IPS-NIHi7 (cell line): Measurements from ENCODE around the gene CXXC5.

Experiments used
- DNase-seq: peaks from one replicate; pipeline ENCODE4 v3.0.0; 2012; ENCODE audit warnings: mixed read lengths; ENCODE audit errors: extremely low spot score

Gene CXXC5

DNA sequence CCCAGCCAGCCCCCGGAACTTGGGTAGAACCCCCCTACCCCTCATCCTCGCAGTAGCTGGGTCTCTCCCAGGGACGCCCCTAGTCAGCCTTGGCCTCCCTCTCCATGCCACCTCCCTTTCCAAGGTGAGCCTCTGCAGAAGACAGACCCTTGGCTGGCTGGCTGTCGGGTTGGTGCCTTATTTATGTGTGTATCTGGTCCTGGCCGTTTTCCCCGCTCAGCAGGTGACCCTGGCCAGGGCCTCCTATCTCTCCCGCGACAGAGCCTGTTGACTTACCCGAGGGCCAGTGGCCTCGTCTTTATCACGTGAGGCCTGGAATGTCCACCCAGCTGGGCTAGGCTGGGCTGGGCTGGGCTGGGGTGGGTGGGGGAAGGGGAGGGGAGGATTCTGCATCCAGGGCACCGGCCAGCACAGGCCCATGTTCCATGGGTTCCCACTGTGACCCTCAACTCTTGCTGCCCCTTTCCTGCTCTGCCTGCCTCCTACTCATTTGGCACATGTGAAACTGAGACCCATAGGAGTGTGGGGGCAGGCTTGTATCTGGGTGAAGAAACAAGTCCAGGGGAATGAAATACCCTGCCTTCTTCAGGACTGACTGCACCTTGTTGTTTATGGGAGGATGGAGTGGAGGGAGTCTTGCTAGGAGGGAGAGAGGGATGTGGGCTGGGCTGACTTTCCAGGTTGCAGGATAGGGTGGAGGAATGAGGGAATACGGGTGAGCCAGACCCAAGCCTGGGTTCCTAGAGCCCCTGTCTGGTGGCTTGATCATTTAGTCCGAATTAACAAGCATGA lies 3.1 kb downstream of the CXXC5 start:
- DNase-seq: peak; percentile 55

DNA sequence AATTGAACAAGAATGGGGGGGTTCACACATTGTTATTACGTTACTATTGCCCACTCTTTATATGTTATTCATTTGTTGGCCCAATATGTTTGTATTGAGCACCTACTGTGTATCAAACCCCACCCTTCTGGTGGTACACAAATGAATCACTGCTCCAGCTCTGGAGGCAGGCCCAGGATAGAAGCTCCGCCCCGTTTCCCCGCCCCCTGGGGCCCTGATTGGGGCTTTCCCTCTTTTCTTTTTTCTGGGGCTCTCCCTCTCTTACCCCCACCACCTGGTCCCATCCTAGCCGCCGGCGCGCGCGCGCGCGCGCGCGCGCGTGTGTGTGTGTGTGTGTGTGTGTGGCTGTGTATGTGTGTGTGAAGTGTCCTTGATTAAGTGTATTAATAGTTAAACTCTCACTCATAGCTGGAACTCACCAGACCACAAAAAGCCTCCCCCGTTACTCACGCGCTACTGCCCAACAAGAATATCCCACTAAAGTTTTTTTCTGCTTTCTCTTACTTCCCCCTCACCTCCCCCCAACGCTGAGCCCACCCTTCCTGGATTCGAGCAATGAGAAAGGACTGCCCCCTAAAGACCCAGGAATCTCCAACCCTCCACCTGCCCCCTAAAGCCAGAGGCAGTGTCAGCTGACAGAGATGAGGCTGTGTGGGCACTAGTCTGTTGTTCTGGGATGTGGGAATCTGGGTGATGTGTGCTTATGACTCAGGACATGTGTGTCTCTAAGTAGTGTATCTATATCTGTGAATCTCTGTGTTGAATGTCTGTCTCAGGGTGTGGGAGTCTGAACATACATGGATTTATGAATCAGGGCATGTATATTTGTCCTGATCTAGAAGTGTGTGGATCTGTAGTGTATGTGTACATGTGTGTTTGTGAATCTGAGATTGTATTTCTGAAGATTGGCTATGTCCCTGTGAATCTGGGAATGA lies 4.0 kb downstream of the CXXC5 start:
- DNase-seq: peak; percentile 77

DNA sequence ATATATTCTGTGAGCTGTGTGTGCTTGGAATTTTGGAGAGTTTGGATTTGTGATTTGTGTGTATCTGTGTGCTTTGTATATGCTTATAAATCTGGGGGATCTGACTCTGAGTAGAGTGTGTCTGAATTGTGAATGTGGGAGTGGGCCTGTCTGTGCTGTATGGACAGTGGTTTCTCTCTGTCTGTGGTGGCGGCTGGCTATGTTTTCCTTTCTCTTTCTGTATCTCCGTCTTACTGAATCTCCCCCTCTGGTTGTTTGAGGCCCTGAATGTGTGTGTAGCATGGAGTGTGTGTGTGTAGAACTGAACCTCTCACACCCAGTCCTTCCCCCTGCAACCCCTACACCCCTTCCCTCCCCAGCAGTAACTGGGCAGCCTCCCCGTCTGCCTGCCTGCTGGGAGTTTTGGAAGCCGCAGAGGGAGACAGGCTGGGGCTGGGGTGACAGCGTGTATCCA lies 4.7 kb downstream of the CXXC5 start:
- no peak for DNase-seq

DNA sequence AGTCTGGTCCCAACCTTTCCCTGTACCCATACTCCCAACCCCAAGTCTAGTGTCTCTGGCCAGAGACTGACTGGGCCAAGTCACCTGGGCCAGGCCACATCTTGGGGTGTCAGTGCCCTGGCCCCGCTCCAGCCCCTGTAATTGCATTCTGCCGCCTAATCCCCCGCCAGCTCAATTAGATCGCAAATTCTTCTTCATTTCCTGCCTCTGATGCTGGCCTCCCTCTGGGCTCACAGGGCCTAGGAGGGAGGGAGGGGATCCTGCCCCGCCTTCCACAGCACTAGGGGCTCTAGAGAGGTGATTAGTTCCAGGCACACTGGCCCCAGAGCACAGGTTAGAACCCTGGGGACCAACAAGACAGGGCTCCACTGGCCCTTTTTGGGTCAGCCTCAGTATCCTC lies 5.5 kb downstream of the CXXC5 start:
- DNase-seq: no peak

DNA sequence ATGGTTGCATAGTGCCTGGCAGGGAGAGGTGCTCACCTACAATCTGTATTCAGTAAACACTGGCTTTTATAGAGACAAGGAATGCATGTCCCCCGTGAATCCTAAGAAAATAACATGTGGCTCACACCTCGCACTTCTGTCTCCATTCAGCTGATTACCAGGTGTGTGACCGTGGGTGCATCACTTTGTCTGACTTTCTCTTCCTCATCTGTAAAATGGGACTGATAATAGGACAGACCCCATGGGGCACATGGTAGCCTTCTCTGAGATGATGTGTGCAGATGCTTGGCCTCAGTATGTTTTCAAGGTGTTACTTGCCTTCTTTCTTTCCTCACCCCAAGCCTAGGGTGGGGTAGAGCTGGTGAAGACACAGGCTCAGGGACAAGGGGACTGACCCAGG lies 6.3 kb downstream of the CXXC5 start:
- DNase-seq: no peak

DNA sequence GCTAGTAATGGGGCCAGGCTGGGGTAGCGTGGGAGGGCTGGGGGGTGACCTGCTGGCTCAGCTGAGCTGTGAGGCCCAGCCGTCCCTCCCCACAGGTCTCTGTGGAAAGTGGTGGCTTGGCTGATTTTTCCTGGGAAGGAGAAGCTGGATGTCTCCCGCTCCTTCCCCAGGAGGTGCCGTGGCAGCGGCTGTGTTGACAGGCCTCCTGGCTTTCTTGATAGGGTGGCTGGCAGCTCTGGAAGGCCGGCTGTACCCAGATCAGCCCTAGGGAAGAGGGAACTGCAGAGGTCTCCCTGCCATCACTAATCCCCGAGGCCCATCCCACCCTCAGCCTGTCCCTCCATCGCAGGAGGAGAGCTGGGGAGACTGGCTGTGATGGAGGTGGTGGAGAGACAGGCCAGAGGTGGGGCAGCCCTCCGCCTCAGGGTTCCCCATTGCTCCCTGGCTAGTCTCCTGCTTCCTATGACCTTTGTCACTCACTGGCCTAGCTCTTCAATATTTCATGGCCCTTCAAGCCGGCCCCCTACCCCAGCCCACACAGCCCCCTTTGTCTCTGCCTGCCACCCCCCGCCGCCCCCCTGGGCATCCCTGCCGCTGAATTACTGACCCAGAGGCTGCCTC lies 6.8 kb downstream of the CXXC5 start:
- DNase-seq: no peak

DNA sequence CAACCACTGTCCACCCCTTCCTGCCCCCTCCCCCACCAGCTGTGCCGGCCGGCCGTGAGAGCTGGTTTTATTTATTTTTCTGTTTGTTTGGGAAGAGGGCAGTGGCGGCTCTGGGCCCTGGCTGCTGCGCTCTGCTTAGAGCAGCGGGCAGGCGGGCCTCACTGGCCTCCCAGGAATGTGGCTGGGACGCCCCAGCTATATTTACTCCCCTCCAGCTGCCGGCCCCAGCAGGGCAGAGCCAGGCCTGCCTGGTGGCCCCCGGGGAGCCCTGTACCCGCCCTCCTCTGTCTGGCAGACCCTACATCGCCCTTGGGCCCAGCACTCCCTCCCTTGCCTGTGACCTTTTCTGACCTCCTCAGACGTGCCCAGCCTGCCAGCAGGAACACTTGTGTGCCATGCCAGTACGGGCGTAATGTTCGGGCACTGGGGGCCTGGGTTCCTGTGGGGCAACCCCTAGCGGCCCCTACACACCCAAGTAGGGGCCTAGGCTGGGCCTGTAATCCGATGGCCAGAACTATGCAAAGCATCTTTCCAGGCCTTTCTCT lies 7.7 kb downstream of the CXXC5 start:
- DNase-seq: no peak

DNA sequence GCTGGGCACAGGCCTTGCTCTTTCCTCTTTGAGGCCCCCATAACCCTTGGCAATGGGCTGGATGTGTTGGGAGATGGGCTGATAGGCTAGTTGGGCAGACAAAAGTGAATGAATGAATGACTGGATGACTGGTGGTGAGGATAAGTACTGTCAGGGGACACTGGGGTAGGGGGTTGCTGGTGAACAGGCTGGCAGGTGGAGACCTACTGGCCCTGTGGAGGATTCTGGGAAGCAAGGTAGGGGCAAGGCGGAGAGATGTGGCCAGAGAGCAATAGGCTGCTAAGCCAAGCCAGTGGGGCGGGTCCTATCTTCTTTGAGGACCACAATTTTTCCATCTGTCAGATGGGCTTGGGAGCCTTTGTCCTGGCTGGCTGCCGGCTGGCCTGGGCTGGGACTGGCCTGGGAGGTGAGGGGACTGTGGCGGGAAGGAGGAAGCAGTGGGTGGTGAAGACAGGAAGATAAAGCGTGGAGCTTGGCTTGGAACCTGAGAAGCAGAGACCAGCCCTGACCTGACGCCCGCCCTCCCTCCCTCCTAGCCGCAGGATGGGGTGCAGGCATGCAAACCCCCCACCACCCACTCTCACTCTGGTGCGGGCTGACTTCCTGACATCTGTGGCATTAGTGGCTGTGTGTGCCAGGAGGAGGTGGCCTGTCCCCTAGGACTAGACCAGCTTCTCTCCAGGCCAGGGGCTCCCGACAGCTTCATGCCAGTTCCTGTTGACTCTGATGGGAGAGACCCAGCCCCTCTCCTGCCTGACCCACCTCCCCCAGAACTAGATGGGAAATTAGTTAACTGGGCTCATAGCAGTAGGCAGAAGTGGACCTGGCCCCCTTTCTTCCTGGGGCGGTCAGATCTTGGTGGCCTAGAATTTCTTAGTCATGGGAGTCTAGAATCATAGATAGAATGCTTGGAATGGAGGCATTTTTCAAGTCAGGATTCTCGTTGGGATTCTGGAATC lies 9.5 kb downstream of the CXXC5 start:
- no peak for DNase-seq

DNA sequence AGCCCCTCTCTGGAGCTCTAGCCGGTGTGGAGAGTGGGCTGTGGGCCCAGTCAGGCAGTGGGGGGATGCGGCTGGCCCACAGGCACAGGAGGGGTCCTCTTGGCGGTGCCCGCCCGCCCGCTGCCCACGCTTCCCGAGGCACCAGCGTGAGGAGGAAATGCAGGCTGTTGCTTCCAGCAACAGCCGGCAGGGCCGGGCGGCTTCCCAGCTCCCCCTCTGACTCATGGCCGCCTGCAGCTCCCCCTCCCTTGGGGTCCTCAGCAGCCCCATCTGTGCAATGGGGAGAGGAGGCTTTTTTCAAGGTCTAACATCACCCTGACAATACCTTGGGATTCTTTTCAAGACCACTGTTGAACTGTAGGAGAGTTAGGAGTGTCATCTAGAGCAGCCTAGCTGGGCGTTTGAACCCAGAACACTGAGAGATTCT lies 10.4 kb downstream of the CXXC5 start:
- no peak for DNase-seq

DNA sequence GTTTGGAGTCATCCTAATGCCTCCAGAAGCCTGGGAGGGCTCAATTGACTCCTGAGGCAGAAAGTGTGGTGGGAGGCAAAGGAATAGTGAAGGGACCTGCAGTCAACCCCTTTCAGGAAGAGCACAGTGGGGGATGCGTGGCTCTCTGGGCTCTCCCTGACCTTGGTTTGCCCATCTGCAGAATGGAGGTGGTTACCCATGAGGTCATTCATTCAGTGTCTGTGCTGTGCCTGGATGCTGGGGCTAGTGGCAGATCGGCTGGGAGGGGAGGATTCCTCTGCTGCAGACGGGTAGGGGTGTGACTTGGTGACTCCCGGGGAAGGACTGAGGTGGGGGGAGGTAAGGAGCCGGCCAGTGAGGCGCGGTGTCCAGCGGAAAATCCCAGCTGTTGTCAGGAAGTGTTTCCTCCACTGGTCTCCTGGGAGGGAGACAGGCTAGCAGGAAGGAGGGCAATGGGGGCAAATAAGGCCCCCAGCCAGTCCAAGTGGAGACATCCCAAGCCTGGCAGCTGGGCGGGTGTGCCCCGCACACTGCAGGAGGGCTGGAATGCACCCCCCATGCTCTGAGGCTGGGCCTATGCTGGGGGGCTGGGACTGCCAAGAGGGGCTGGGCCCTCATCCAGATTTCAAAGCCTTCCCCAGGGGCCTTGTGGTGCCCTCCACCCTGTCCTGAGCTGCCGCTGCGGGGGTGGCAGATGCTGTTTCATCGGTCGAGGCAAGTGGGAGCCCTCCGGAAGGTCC lies 10.9 kb downstream of the CXXC5 start:
- DNase-seq: no peak

DNA sequence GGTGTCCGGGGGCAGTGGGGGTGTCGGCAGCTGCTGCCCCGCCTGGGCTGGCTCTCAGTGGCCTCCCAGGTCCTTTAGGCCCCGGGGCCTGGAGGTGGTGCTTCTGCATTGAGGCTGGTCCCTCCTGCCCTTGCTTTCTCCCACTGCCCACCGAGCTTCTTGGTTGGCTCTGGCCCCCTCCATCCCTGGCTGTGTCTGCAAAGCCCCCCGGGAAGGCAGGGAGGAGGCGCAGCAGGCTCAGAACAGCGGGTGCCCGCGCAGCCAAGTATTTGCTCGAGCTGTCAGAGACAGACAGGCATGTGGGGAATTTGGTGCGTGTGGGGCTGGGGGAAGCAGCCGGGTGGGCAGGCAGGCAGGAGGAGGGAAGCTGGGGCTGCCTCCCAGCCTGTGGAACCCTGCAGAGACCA lies 11.5 kb downstream of the CXXC5 start:
- no peak for DNase-seq

DNA sequence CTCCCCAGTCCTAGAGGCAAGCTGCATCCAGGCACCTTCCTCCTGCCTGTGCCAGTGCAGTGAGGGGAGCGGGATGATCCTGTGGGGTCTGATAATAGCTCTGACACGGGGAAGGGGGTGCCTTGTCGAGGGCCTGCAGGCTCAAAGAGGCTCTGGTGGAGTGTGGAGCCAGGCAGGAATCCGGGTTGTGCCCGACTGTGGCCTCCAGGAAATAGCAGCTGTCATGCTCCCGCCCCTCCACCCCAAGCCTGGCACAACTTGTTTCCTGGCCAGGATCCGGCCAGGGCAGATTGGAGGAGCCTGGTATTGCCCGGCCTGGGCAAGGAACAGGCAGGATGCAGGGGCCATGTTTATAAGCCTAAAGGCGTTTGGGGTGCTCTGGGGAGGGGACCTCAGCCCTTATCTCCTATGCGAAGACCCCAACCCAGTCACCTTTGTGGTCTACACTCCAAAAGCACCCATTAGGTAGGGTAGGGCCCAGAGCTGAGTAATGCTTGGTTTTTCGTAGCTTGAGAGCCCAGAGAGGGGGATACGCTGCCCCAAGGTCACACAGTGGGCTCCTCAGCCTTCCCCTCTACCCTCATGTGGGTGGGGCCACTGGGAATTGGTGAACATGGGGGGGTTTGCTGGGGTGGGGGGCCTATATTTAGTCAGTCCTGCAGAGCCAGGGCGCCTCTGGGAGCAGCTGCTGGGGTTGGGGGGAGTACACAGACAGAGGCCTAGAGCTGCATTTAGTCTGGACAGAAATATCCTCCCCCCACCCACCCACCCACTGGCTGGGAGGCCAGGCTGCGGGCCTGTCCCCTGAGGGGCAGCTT lies 12.2 kb downstream of the CXXC5 start:
- DNase-seq: no peak

DNA sequence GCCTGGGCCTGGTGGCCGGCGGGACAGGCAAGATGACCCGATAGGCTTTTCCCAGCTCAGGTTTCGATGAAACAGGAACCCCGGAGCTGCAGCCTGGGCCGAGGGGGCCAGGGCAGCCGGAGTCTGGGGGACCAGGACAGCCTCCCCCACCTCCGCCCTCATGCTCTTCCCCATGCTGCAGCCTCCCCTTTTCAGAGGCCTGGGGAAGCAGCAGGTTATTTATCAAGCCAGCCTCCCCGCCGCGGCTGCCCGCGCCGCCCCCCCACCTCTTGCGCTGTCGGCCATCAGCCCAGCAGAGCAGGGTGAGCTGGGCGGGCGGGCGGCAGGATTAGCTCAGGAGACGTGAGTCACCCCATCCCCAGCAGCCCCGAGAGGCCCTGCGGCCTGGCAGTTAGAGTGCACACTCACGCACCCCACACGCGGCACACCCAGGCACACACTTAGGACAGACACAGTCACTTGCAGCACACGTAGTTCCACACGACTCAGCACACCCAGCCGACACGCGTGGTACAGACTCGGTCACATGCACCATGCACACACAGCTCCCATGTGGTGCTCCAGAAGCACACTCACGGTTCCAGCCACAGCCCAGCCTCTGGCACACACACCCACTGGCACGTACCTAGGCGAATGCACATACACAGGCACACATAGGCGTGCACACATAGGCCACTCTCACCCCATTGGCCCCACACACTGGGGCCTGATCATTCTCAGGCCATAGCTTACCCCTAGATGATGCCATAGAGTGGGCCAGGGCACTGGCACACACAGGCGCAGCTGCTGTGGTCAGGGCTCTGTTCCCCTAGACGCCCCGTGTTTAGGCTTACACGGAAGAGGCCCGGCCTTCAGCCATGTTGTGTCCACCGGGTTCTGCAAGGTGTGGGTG lies 13.0 kb downstream of the CXXC5 start:
- DNase-seq: no peak

DNA sequence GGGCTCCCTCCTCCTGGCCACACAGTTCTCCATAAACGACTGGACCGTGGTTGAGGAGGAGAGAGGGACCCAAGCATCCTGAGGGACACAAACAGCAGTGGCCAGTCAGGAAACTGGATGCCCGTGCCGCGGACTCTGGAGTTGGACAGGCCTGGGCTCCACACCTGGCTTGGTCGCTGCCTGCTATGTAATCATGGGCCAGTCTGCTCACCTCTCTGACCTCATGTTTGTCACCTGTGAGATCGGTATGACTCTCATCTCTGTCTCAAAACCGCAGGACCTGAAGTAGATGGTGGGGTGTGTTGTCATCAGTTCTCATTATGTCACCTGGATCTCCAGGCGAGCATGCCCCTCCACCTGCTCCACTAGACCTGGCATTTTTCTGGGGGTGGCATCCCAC lies 14.5 kb downstream of the CXXC5 start:
- DNase-seq: no peak

DNA sequence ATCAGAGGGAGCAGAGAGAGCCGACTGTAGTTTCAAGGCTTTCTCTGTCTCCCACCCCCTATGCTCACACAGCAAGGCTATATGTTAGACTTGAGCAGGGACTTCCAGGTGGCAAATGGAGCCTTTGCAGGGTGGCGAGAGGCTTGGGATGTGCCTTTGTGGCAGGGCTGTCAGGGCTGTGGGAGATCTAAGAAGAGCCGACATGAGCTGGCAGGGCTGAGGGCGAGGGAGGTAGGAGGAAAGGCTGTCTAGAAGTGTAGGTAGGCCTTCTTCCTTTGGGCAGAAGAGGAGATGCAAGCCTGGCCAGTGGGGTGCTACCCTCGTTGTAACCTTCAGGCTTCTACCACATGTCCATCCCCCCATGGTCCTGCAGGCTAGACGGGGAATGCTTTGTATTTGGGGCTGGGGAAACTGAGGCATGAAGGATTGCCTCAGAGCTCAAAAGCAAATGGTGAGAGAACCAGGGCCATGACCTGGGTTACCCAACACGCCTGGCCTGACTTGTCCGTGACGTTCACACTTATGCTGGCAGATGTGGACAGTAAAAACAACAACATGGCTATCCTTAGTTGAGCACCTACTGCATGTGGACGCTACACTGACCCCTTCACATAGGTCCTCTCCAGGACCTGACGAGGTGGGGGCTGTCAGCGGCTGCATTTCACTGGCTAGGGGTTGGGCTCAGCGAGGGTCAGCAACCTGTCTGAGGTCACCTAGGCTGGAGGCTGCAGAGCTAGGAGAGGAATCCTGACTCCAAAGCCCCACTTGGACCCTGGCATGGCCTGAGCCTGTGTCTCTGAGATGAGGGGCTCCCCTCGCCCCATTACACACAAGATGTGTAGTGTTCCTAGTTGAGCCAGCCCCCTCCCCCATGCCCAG lies 15.3 kb downstream of the CXXC5 start:
- DNase-seq: no peak

DNA sequence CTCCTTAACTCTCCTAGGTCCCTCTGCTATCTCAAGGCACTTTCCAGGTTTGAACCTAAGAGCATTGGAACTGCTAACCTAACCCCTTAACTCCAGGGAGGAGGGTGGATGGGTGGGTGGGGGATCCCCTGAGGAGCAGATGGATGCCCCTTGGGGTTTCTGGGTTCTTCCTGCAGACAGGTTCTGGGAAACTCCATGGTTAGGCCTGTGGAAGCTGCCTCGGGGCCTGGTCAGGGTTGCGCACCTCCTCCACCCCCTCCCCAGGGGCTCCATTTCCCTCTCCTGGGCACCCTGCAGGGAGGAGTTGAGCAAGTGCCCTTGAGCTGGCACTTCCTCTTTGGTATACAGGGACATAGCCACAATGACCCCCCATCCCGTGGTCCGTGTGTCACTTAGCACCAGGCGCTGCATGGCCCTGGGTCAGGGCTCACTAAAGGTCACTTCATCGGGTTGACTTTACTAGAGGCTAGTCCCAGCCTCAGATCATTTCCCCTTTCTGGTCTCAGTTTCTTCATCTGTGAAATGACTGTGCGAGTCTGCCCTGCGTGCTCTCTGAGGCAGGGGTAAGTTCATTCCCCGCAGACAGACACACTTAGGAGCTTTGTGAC lies 16.0 kb downstream of the CXXC5 start:
- DNase-seq: no peak
